Natural killer cell treated with Interleukin-12 subunit alpha and Interleukin-12 subunit beta and Interleukin-15 and Interleukin-18, amount 100 ng/mL, for 72 hours (primary cell): ENCODE data around the gene PLEKHB2. TPM values are rescaled to one million over a fixed set of nuclear protein-coding genes. Genes with fewer than 3 reads are reported as not detected.
"Not testable (repeated sequence)": the region's sequence is repeated elsewhere in the genome, so short reads cannot be mapped to it uniquely, and the experiment has no call there.

Experiments used
- ATAC-seq, 2 donors: fragments of 150-1000 bp; cut with Tn5 transposase in 1 of 2; sonication (Bioruptor Pico), chemical (Tn5 transposase) in 1 of 2; 2 replicates each; pipeline ENCODE4 v1.10.0; 2021
- DNase-seq: peaks from one replicate; pipeline ENCODE4 v3.0.0; 2022; ENCODE audit warnings: low spot score
- H3K27ac Mint-ChIP-seq, 2 donors: 1 replicate in 1 of 2; 2 replicates in 1 of 2; pipeline ENCODE4 v1.8.0; 2022; ENCODE audit warnings: mixed read lengths in 2 of 2, mild to moderate bottlenecking in 1 of 2, moderate library complexity in 1 of 2
- H3K27me3 Mint-ChIP-seq, 2 donors: 1 replicate in 1 of 2; 2 replicates in 1 of 2; pipeline ENCODE4 v1.8.0; 2022; ENCODE audit warnings: mixed read lengths in 2 of 2
- H3K36me3 Mint-ChIP-seq: one replicate; pipeline ENCODE4 v1.8.0; 2022; ENCODE audit warnings: mixed read lengths
- H3K4me1 Mint-ChIP-seq, 2 donors: 1 replicate in 1 of 2; 2 replicates in 1 of 2; pipeline ENCODE4 v1.8.0; 2022; ENCODE audit warnings: low read depth in 2 of 2, mixed read lengths in 2 of 2, mild to moderate bottlenecking in 1 of 2
- H3K4me3 Mint-ChIP-seq: one replicate; pipeline ENCODE4 v1.8.0; 2022; ENCODE audit warnings: mixed read lengths
- H3K9me3 Mint-ChIP-seq: 2 replicates; pipeline ENCODE4 v1.8.0; 2022; ENCODE audit warnings: mixed read lengths
- total RNA-seq, 2 donors: library from RNA; stranded (reverse); gene quantifications; one replicate each; pipeline ENCODE4 v1.2.3, GENCODE V29; 2022

Gene PLEKHB2
- total RNA-seq, 2 donors from 2014 or later: 58.9 to 61.8 TPM

GRCh38 chr2:131077182-131077846, 27.8 kb upstream of the PLEKHB2 start:
- H3K9me3 Mint-ChIP-seq: no peaks in the 10 kb centered on the region
- H3K27me3 Mint-ChIP-seq: no peaks in the 10 kb centered on the region
- H3K4me1 Mint-ChIP-seq: peaks cover 30 to 45% of the 10 kb centered on the region in 2 donors
- DNase-seq: no peak
- no peak for ATAC-seq
- no peak overlapping the region for H3K27ac Mint-ChIP-seq
- H3K36me3 Mint-ChIP-seq: peaks cover 31% of the 10 kb centered on the region
- H3K4me3 Mint-ChIP-seq: no peak overlapping the region

- no peak for DNase-seq
- Mint-ChIP-seq H3K4me1 (peaks cover 30 to 45% of the 10 kb centered on the region in 2 donors), H3K36me3 (peaks cover 31% of the 10 kb centered on the region)
Measured at GRCh38 chr2:131077966-131078365, 27.2 kb upstream of the PLEKHB2 start.

GRCh38 chr2:131079931-131080330, 25.2 kb upstream of the PLEKHB2 start:
- not testable (repeated sequence) for H3K27me3 Mint-ChIP-seq, ATAC-seq, DNase-seq, H3K4me3 Mint-ChIP-seq, H3K9me3 Mint-ChIP-seq
- Mint-ChIP-seq H3K36me3 (peaks cover 31% of the 10 kb centered on the region), H3K27ac (peak overlapping the region in 1 of 2 donors; percentile 63), H3K4me1 (peaks cover 34 to 45% of the 10 kb centered on the region in 2 donors)

More at GRCh38 chr2:131077966-131078365, 27.2 kb upstream of the PLEKHB2 start:
- Mint-ChIP-seq H3K9me3 (no peaks in the 10 kb centered on the region), H3K4me3 (no peak overlapping the region), H3K27me3 (no peaks in the 10 kb centered on the region), H3K27ac (no peak overlapping the region)
- no peak for ATAC-seq

- ATAC-seq (no peak), DNase-seq (no peak)
- Mint-ChIP-seq H3K4me3 (no peak overlapping the region), H3K27me3 (no peaks in the 10 kb centered on the region), H3K36me3 (peaks cover 37% of the 10 kb centered on the region), H3K27ac (peak overlapping the region; percentile 3 to 40), H3K9me3 (no peaks in the 10 kb centered on the region), H3K4me1 (peaks cover 46 to 49% of the 10 kb centered on the region in 2 donors)
Measured at GRCh38 chr2:131081190-131081589, 23.9 kb upstream of the PLEKHB2 start.

DNA sequence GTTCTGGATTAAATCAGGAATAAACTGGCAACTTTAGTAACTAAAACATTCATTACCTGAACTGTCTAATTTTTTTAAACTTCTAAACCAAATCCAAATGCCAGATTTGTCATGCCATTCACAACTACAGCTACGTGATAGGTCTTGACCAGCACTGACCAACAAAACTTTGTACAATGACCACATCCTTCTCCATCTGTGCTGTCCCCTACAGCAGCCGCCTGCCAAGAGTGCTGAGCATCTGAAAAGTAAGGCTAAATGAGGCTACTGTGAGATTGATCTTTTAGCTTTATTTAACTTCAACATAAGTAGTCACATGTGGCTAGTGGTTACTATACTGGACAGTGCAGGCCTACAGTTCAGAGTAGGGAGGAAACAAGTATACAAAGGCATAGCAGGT, 19.5 kb upstream of the PLEKHB2 start:
- no peak overlapping the region for H3K4me3 Mint-ChIP-seq
- peak overlapping the region in 1 of 2 donors; percentile 15 for H3K27ac Mint-ChIP-seq
- H3K9me3 Mint-ChIP-seq: no peaks in the 10 kb centered on the region
- no peak for ATAC-seq
- DNase-seq: no peak
- H3K27me3 Mint-ChIP-seq: no peaks in the 10 kb centered on the region
- H3K4me1 Mint-ChIP-seq: peaks cover 31 to 39% of the 10 kb centered on the region in 2 donors
- H3K36me3 Mint-ChIP-seq: peaks cover 36% of the 10 kb centered on the region

GRCh38 chr2:131092458-131093005, 12.6 kb upstream of the PLEKHB2 start:
- Mint-ChIP-seq H3K27ac (peak overlapping the region; percentile 80 to 91), H3K4me1 (peaks cover 10 to 17% of the 10 kb centered on the region in 2 donors), H3K4me3 (peak overlapping the region; percentile 89), H3K27me3 (no peaks in the 10 kb centered on the region), H3K9me3 (no peaks in the 10 kb centered on the region), H3K36me3 (peaks cover 7% of the 10 kb centered on the region)
- ATAC-seq (no peak), DNase-seq (no peak)

DNA sequence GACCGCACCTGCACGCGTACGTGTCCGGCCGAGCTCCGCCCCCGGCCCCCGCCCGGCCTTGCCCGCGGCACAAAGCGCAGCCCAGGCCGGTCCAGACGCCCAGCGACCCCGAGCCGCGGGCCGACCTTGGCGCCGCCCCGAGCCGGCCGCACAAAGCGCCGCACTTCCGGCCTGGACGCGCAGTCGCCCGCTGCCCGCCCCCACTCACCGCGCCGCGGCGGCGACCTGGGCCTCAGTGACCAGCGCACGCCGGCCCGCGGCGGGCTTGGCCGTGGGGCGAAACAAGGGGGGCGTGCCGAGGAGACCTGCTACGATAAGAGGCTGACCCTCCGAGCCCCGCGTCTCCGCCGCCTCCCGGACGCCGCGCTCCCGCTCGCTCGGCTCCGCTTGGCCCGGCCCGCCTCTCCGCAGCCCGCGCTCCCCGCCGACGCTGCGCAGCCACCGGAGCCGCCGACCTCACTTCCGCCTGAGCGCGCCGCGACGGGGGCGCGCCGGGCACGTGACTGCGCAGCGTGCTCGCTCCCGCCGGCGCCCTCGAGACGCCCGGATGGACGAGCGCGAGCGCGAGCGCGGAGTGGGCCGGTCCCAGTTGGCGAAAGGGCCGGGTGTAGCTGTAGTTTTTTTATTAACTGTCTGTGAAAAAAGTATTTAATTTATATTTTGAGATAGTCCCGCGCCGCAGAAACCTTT, 12.0 kb upstream of the PLEKHB2 start, which contains the start of gene FAM168B:
Gene FAM168B, minus strand, starts transcription at position 455 of the 690 bp plus-strand sequence. CDS start 10,814 bp downstream, outside the sequence.
- DNase-seq (peak; percentile 92), ATAC-seq (peak; percentile 93 to 94)
- peak within 1 kb of the TSS; percentile 89 for H3K4me3 Mint-ChIP-seq
- H3K27ac Mint-ChIP-seq: peak within 1 kb of the TSS; percentile 80 to 93
- H3K36me3 Mint-ChIP-seq: peaks cover 7% of the 10 kb centered on the region
- H3K9me3 Mint-ChIP-seq: no peaks in the 10 kb centered on the region
- H3K27me3 Mint-ChIP-seq: no peaks in the 10 kb centered on the region
- H3K4me1 Mint-ChIP-seq: peaks cover 10 to 14% of the 10 kb centered on the region in 2 donors

DNA sequence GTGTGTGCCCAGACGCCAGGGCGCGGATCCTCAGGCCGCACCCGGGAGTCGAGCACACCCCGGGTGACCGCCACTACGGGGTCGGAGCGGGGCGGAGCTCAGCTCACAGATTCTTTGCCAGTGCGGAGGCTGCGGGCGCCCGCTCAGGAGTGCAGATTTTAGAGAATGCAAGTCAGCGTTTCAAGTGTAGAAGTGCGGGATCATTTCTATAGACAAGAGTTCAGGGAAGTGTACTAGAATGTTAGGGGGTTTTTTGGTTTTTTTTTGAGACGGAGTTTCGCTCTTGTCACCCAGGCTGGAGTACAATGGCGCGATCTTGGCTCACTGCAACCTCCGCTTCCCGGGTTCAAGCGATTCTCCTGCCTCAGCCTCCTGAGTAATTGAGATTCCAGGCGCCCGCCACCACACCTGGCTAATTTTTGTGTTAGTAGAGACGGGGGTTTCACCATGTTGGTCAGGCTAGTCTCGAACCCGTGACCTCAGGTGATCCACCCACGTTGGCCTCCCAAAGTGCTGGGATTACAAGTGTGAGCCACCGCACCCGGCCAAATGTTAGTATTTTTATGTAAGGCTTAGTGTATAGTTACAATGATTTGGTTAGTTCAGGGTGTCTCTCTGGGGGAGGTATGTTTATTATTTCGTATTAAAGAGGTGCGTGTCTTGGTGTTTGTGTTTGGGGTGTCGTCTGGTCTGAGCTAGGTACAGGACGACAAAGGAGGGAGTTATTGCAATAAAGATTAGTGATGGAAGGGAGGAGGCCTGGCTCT, 11.3 kb upstream of the PLEKHB2 start:
- DNase-seq (no peak), ATAC-seq (peak; percentile 83 to 86)
- Mint-ChIP-seq H3K4me3 (peak overlapping the region; percentile 84), H3K4me1 (peaks cover 10 to 11% of the 10 kb centered on the region in 2 donors), H3K9me3 (no peaks in the 10 kb centered on the region), H3K27me3 (no peaks in the 10 kb centered on the region), H3K36me3 (peaks cover 2% of the 10 kb centered on the region), H3K27ac (peak overlapping the region; percentile 80 to 93)

- DNase-seq (no peak), ATAC-seq (no peak)
- Mint-ChIP-seq H3K27me3 (no peaks in the 10 kb centered on the region), H3K27ac (peak overlapping the region; percentile 80 to 93), H3K4me3 (peak overlapping the region; percentile 84), H3K36me3 (no peaks in the 10 kb centered on the region), H3K9me3 (no peaks in the 10 kb centered on the region), H3K4me1 (peaks cover 10 to 11% of the 10 kb centered on the region in 2 donors)
Measured at GRCh38 chr2:131094463-131095281, 10.5 kb upstream of the PLEKHB2 start.

GRCh38 chr2:131103165-131103564, 2.0 kb upstream of the PLEKHB2 start:
- Mint-ChIP-seq H3K4me3 (no peak overlapping the region), H3K27me3 (no peaks in the 10 kb centered on the region), H3K9me3 (no peaks in the 10 kb centered on the region), H3K36me3 (peaks cover 7% of the 10 kb centered on the region), H3K27ac (peak overlapping the region in 1 of 2 donors; percentile 53), H3K4me1 (peaks cover 25 to 32% of the 10 kb centered on the region in 2 donors)
- no peak for ATAC-seq
- no peak for DNase-seq

DNA sequence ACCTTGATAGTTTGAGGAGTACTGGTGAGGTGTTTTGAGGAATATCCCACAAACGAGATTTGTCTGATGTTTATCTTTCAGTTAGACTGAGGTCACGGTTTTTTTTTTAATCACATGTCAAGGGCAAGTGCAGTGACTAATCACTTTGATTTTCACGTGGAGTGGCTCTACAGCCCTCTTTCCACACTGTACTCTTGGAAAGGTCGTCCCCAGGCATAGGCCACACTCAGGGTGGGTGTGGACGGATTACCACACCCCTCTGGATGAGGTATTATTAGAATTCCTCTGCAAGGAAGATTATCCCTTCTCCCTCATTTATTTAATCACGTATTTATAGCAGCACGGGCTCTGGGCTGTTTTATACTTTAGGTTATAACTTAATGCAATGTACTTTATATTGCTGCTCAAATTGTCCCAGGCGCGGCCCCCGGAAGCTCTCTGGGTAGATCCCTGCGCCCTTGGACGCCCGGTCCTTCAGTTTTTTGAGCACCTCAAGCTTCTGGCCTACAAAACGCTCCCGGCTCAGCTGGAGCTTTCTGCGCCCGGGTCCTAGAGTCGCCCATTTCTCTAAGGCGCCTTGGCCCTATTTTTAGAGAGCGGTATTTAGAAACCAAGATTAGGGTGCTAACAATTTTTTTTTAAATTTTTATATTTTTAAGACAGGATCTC, 515 bp upstream of the PLEKHB2 start:
- H3K27ac Mint-ChIP-seq: peak overlapping the region; percentile 92 to 93
- DNase-seq: peak; percentile 61
- H3K27me3 Mint-ChIP-seq: no peaks in the 10 kb centered on the region
- H3K4me1 Mint-ChIP-seq: peaks cover 25 to 32% of the 10 kb centered on the region in 2 donors
- peak; percentile 71 to 72 for ATAC-seq
- no peaks in the 10 kb centered on the region for H3K9me3 Mint-ChIP-seq
- H3K36me3 Mint-ChIP-seq: peaks cover 7% of the 10 kb centered on the region
- H3K4me3 Mint-ChIP-seq: peak overlapping the region; percentile 97
